GM12878 (cell line): Measurements from ENCODE around the gene GPR152. TPM values are rescaled to one million over a fixed set of nuclear protein-coding genes. Genes with fewer than 3 reads are reported as not detected.

Source experiments
- ATF3 ChIP-seq: IDR thresholded peaks from 2 replicates; pipeline ENCODE4 v1.6.1; 2011; ENCODE audit warnings: low read depth, mild to moderate bottlenecking, low read length, moderate library complexity, borderline replicate concordance; ENCODE audit errors: extremely low read depth
- BHLHE40 ChIP-seq, 2 experiments: fragments of 450-650 bp in 1 of 2; IDR thresholded peaks; 2 replicates each; pipeline ENCODE4 v1.6.1; 2011 to 2017; ENCODE audit warnings: low read depth in 2 of 2, borderline replicate concordance in 1 of 2, improper control_type of control experiment in 1 of 2, low read length in 1 of 2, mild to moderate bottlenecking in 1 of 2
- CBFB ChIP-seq: IDR thresholded peaks from 2 replicates; pipeline ENCODE4 v1.6.1; 2016; ENCODE audit warnings: antibody characterized with exemption, low read depth
- CUX1 ChIP-seq: IDR thresholded peaks from 2 replicates; pipeline ENCODE4 v1.6.1; 2012; ENCODE audit warnings: improper control_type of control experiment, low read depth, low read length; ENCODE audit not compliant: insufficient replicate concordance
- GATAD2B ChIP-seq: fragments of 450-650 bp; conservative IDR thresholded peaks from 2 replicates; pipeline ENCODE4 v1.6.1; 2017; ENCODE audit warnings: low read depth, mild to moderate bottlenecking, moderate library complexity
- HDAC6 ChIP-seq: fragments of 200-600 bp; sonication (generic); IDR thresholded peaks from one replicate; pipeline ENCODE4 v1.8.0; 2017; ENCODE audit warnings: antibody characterized with exemption; ENCODE audit not compliant: unreplicated experiment
- IRF4 ChIP-seq: IDR thresholded peaks from 2 replicates; pipeline ENCODE4 v1.6.1; 2011; ENCODE audit warnings: low read depth, low read length
- NFYB ChIP-seq: IDR thresholded peaks from 2 replicates; pipeline ENCODE4 v1.6.1; 2011; ENCODE audit warnings: low read depth, mild to moderate bottlenecking, low read length, improper control_type of control experiment, moderate library complexity; ENCODE audit not compliant: insufficient read depth
- NR2F1 ChIP-seq: fragments of 450-650 bp; conservative IDR thresholded peaks from 2 replicates; pipeline ENCODE4 v1.6.1; 2017; ENCODE audit warnings: mild to moderate bottlenecking
- POLR2AphosphoS5 ChIP-seq: IDR thresholded peaks from 2 replicates; pipeline ENCODE4 v1.6.1; 2011; ENCODE audit warnings: mild to moderate bottlenecking, low read length, inconsistent platforms
- RAD51 ChIP-seq: fragments of 450-650 bp; IDR thresholded peaks from 2 replicates; pipeline ENCODE4 v1.6.1; 2016; ENCODE audit warnings: moderate library complexity, mild to moderate bottlenecking, inconsistent platforms
- STAT1 ChIP-seq: fragments of 450-650 bp; conservative IDR thresholded peaks from 2 replicates; pipeline ENCODE4 v1.6.1; 2014; ENCODE audit warnings: antibody characterized with exemption, mild to moderate bottlenecking
- TAF1 ChIP-seq: IDR thresholded peaks from 2 replicates; pipeline ENCODE4 v1.6.1; 2011; ENCODE audit warnings: mild to moderate bottlenecking, low read depth, low read length, borderline replicate concordance
- TCF12 ChIP-seq: IDR thresholded peaks from 2 replicates; pipeline ENCODE4 v1.6.1; 2011; ENCODE audit warnings: low read depth, mild to moderate bottlenecking, low read length
- ZNF592 ChIP-seq: fragments of 450-650 bp; IDR thresholded peaks from 2 replicates; pipeline ENCODE4 v1.6.1; 2017; ENCODE audit warnings: mild to moderate bottlenecking, moderate library complexity
- ZNF622 ChIP-seq: fragments of 450-650 bp; IDR thresholded peaks from 2 replicates; pipeline ENCODE4 v1.6.1; 2017; ENCODE audit warnings: mild to moderate bottlenecking, inconsistent platforms
- ZSCAN29 ChIP-seq: fragments of 450-650 bp; IDR thresholded peaks from 2 replicates; pipeline ENCODE4 v1.6.1; 2017; ENCODE audit warnings: mild to moderate bottlenecking, moderate library complexity
- polyA plus RNA-seq, 11 experiments: library from polyadenylated mRNA; depleted of rRNA in 4 of 11; unstranded in 6 of 11; stranded (reverse) in 5 of 11; fragments of >200 nt; fragmentation: Nextera tagmentation in 4 of 11; fragmentation: Illumina TruSeq in 1 of 11; extraction: Ambion mirVana in 4 of 11; extraction: Trizol in 1 of 11; gene quantifications; 1 replicate in 1 of 11; 2 replicates in 10 of 11; pipeline versions ENCODE4 v1.2.1 to v1.2.3, GENCODE V29; 2011 to 2016; ENCODE audit warnings: inconsistent platforms in 2 of 11, missing spikeins in 2 of 11, low read depth in 1 of 11
- total RNA-seq, 4 experiments: library from RNA; depleted of rRNA in 3 of 4; stranded (reverse); fragments of >200 nt in 3 of 4; fragmentation: Illumina TruSeq in 1 of 4; extraction: Trizol in 1 of 4; gene quantifications; 2 replicates each; pipeline versions ENCODE4 v1.2.1 to v1.2.3, GENCODE V29; 2013 to 2021
- TF ChIP-seq, protein P1 (sequence below), 3 experiments: IDR thresholded peaks in 2 of 3; conservative IDR thresholded peaks in 1 of 3; 2 replicates each; pipeline ENCODE4 v1.5.1; 2011; ENCODE audit warnings: low read depth in 3 of 3, low read length in 3 of 3, mild to moderate bottlenecking in 3 of 3, control low read depth in 2 of 3, moderate library complexity in 2 of 3, inconsistent platforms in 1 of 3, mixed read lengths in 1 of 3; ENCODE audit not compliant: control insufficient read depth in 2 of 3, insufficient read depth in 1 of 3; ENCODE audit errors: extremely low read depth in 1 of 3

GPR152 gene
- total and polyA plus RNA-seq, 10 of the 15 experiments (the other 5 are each of a cell fraction or from before 2014, with no cell fraction given), result not detected

GRCh38 chr11:67464411-67465188 lies 12.1 kb upstream of the GPR152 start (continued):
- TF ChIP-seq, protein P1, sequence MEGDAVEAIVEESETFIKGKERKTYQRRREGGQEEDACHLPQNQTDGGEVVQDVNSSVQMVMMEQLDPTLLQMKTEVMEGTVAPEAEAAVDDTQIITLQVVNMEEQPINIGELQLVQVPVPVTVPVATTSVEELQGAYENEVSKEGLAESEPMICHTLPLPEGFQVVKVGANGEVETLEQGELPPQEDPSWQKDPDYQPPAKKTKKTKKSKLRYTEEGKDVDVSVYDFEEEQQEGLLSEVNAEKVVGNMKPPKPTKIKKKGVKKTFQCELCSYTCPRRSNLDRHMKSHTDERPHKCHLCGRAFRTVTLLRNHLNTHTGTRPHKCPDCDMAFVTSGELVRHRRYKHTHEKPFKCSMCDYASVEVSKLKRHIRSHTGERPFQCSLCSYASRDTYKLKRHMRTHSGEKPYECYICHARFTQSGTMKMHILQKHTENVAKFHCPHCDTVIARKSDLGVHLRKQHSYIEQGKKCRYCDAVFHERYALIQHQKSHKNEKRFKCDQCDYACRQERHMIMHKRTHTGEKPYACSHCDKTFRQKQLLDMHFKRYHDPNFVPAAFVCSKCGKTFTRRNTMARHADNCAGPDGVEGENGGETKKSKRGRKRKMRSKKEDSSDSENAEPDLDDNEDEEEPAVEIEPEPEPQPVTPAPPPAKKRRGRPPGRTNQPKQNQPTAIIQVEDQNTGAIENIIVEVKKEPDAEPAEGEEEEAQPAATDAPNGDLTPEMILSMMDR (IDR thresholded peaks at IDR 0.05 in 2 of 3, conservative IDR thresholded peaks at IDR 0.05 in 1 of 3; ENCODE audit: control insufficient read depth in 2 of 3, extremely low read depth in 1 of 3, insufficient read depth in 1 of 3, low read depth in 3 of 3, low read length in 3 of 3), result no peak
- TF ChIP-seq ZSCAN29 (no peak), NFYB (no peak), STAT1 (no peak), HDAC6 (no peak), POLR2AphosphoS5 (peak; percentile 73; the same call in 1 of the 2 replicates), GATAD2B (0 out of 2 replicates have a peak, but pooled peaks have one; percentile 29), CBFB (no peak), BHLHE40 (IDR thresholded peaks at IDR 0.05; ENCODE audit: borderline replicate concordance in 1 of 2, low read depth in 2 of 2, low read length in 1 of 2) (peak; percentile 46 to 82; a peak in 3 of 4 replicates), TCF12 (peak; percentile 49; the same call in 1 of the 2 replicates), TAF1 (peak; percentile 83; the same call in 1 of the 2 replicates), ZNF622 (no peak), ATF3 (no peak; the same call in 1 of the 2 replicates), CUX1 (no peak), RAD51 (peak; percentile 96), IRF4 (no peak), ZNF592 (no peak), NR2F1 (peak; percentile 78; the same call in 1 of the 2 replicates)
